ENCODE results near the gene SLC25A21.
A peak's percentile ranks its signal among the peaks of the same experiment; 100 is the strongest.

SLC25A21 gene

DNA sequence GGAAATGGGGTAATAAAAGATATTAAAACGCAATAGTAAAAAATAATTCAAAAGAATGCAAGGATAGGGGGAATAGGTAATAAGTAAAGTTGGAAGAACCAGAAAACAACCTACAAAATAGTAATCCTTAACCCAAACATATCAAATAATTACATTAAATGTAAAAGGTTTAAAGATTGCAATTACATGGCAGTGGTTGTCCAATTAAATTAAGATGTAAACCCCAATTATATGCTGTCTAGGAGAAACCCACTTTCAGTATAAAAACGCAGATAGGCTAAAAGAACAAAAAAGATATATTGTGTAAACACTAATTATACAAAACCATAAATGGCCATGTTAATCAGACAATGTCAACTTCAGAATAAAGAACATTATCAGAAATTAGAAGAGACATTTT lies 247.3 kb downstream of the SLC25A21 start:
- H3K4me1 ChIP-seq (ENCODE audit: control insufficient read depth, insufficient read depth, low read length), result peaks cover 12% of the 10 kb centered on the region
- TF ChIP-seq ZNF202 (tag by site-specific recombination; IDR thresholded peaks at IDR 0.05; ENCODE audit: borderline replicate concordance) (no peak), BCL11B (tag by site-specific recombination; IDR thresholded peaks at IDR 0.05; ENCODE audit: low read depth) (no peak), ZNF560 (tag by site-specific recombination; IDR thresholded peaks at IDR 0.05; ENCODE audit: borderline replicate concordance) (no peak), ZNF223 (tag by site-specific recombination; IDR thresholded peaks at IDR 0.05) (no peak), ZNF514 (tag by site-specific recombination; IDR thresholded peaks at IDR 0.05) (no peak), ZNF426 (tag by site-specific recombination; IDR thresholded peaks at IDR 0.05) (no peak), ZNF174 (tag by site-specific recombination; IDR thresholded peaks at IDR 0.05) (no peak), ZNF341 (tag by site-specific recombination; IDR thresholded peaks at IDR 0.05; ENCODE audit: low read depth) (no peak), ZNF112 (tag by site-specific recombination; IDR thresholded peaks at IDR 0.05) (no peak), SCRT1 (tag by site-specific recombination; IDR thresholded peaks at IDR 0.05; ENCODE audit: borderline replicate concordance) (no peak), ZBTB1 (tag by site-specific recombination; IDR thresholded peaks at IDR 0.05) (no peak)
- TF ChIP-seq, protein P1, sequence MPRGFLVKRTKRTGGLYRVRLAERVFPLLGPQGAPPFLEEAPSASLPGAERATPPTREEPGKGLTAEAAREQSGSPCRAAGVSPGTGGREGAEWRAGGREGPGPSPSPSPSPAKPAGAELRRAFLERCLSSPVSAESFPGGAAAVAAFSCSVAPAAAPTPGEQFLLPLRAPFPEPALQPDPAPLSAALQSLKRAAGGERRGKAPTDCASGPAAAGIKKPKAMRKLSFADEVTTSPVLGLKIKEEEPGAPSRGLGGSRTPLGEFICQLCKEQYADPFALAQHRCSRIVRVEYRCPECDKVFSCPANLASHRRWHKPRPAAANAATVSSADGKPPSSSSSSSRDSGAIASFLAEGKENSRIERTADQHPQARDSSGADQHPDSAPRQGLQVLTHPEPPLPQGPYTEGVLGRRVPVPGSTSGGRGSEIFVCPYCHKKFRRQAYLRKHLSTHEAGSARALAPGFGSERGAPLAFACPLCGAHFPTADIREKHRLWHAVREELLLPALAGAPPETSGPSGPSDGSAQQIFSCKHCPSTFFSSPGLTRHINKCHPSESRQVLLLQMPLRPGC (tag by site-specific recombination; IDR thresholded peaks at IDR 0.05), result no peak
- TF ChIP-seq, protein P2, sequence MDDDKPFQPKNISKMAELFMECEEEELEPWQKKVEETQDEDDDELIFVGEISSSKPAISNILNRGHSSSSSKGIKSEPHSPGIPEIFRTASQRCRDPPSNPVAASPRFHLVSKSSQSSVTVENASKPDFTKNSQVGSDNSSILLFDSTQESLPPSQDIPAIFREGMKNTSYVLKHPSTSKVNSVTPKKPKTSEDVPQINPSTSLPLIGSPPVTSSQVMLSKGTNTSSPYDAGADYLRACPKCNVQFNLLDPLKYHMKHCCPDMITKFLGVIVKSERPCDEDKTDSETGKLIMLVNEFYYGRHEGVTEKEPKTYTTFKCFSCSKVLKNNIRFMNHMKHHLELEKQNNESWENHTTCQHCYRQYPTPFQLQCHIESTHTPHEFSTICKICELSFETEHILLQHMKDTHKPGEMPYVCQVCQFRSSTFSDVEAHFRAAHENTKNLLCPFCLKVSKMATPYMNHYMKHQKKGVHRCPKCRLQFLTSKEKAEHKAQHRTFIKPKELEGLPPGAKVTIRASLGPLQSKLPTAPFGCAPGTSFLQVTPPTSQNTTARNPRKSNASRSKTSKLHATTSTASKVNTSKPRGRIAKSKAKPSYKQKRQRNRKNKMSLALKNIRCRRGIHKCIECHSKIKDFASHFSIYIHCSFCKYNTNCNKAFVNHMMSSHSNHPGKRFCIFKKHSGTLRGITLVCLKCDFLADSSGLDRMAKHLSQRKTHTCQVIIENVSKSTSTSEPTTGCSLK (tag by site-specific recombination; IDR thresholded peaks at IDR 0.05), result no peak
- TF ChIP-seq, protein P3, sequence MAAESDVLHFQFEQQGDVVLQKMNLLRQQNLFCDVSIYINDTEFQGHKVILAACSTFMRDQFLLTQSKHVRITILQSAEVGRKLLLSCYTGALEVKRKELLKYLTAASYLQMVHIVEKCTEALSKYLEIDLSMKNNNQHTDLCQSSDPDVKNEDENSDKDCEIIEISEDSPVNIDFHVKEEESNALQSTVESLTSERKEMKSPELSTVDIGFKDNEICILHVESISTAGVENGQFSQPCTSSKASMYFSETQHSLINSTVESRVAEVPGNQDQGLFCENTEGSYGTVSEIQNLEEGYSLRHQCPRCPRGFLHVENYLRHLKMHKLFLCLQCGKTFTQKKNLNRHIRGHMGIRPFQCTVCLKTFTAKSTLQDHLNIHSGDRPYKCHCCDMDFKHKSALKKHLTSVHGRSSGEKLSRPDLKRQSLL (tag by site-specific recombination; IDR thresholded peaks at IDR 0.05), result no peak
- TF ChIP-seq, protein P4, sequence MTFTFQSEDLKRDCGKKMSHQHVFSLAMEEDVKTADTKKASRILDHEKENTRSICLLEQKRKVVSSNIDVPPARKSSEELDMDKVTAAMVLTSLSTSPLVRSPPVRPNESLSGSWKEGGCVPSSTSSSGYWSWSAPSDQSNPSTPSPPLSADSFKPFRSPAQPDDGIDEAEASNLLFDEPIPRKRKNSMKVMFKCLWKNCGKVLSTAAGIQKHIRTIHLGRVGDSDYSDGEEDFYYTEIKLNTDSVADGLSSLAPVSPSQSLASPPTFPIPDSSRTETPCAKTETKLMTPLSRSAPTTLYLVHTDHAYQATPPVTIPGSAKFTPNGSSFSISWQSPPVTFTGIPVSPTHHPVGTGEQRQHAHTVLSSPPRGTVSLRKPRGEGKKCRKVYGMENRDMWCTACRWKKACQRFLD (tag by site-specific recombination; IDR thresholded peaks at IDR 0.05), result no peak
- H3K9me3 ChIP-seq (ENCODE audit: control insufficient read depth, insufficient read depth, low read depth, low read length), result no peaks in the 10 kb centered on the region
- POLR2A ChIA-PET, result no interaction called here
- no peaks in the 10 kb centered on the region for H3K36me3 ChIP-seq (ENCODE audit: control insufficient read depth in 2 of 2, insufficient read depth in 1 of 2, low read length in 2 of 2)
- no peak overlapping the region for H3K27ac ChIP-seq (ENCODE audit: extremely low read depth, low read depth, low read length)
- CTCF ChIA-PET, result no interaction called here
- no peak overlapping the region for H3K4me3 ChIP-seq (ENCODE audit: low read depth, low read length)

DNA sequence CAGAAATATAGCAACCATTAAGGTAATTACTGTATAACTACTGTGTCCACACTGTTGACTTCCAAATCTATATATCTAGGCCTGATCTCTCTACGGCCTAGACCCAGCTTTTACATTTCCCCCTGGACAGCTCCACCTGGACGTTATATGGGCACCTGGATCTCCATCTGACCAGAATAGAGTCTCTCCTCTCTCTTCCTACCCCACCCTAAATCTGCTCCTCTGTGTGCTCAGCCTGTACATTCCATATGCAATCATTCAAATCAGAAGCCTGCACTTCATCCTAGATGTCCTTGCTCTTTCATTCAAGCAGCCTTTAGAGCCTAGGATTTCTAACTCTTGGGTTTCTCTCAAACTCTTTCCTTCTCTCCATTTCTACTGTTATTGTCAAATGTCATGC lies 255.7 kb downstream of the SLC25A21 start:
- Histone ChIP-seq H3K4me1 (ENCODE audit: control insufficient read depth, insufficient read depth, low read length) (peaks cover 9% of the 10 kb centered on the region), H3K9me3 (ENCODE audit: control insufficient read depth, insufficient read depth, low read depth, low read length) (no peaks in the 10 kb centered on the region), H3K27ac (ENCODE audit: extremely low read depth, low read depth, low read length) (no peak overlapping the region), H3K36me3 (ENCODE audit: control insufficient read depth in 2 of 2, insufficient read depth in 1 of 2, low read length in 2 of 2) (no peaks in the 10 kb centered on the region), H3K4me3 (ENCODE audit: low read depth, low read length) (no peak overlapping the region)
- CTCF ChIA-PET, result interaction anchor here (0.6 kb wide), 1 partner anchor 317 kb away, joined by 3 read pairs; no protein-coding TSS in a partner anchor
- TF ChIP-seq ZNF426 (tag by site-specific recombination; IDR thresholded peaks at IDR 0.05) (no peak), ZNF558 (tag by site-specific recombination; IDR thresholded peaks at IDR 0.05) (no peak), ZBTB17 (tag by site-specific recombination; IDR thresholded peaks at IDR 0.05) (no peak), ZNF529 (tag by site-specific recombination; IDR thresholded peaks at IDR 0.05; ENCODE audit: insufficient replicate concordance) (no peak)
- TF ChIP-seq, protein P5, sequence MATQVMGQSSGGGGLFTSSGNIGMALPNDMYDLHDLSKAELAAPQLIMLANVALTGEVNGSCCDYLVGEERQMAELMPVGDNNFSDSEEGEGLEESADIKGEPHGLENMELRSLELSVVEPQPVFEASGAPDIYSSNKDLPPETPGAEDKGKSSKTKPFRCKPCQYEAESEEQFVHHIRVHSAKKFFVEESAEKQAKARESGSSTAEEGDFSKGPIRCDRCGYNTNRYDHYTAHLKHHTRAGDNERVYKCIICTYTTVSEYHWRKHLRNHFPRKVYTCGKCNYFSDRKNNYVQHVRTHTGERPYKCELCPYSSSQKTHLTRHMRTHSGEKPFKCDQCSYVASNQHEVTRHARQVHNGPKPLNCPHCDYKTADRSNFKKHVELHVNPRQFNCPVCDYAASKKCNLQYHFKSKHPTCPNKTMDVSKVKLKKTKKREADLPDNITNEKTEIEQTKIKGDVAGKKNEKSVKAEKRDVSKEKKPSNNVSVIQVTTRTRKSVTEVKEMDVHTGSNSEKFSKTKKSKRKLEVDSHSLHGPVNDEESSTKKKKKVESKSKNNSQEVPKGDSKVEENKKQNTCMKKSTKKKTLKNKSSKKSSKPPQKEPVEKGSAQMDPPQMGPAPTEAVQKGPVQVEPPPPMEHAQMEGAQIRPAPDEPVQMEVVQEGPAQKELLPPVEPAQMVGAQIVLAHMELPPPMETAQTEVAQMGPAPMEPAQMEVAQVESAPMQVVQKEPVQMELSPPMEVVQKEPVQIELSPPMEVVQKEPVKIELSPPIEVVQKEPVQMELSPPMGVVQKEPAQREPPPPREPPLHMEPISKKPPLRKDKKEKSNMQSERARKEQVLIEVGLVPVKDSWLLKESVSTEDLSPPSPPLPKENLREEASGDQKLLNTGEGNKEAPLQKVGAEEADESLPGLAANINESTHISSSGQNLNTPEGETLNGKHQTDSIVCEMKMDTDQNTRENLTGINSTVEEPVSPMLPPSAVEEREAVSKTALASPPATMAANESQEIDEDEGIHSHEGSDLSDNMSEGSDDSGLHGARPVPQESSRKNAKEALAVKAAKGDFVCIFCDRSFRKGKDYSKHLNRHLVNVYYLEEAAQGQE (tag by site-specific recombination; IDR thresholded peaks at IDR 0.05), result peak; percentile 54; the same call in 1 of the 2 replicates
- POLR2A ChIA-PET, result no interaction called here
